ENCODE data around the gene BARD1. TPM values are rescaled to one million over a fixed set of nuclear protein-coding genes. Genes with fewer than 3 reads are reported as not detected.

The BARD1 gene
- total and polyA plus RNA-seq, 2 of the 13 experiments (the other 11 are each of a cell fraction or from before 2014, with no cell fraction given), result 5.3 to 30.4 TPM

GRCh38 chr2:214809751-214810564 is 475 bp upstream of the BARD1 start:
- ChIA-PET CTCF (ENCODE audit: low intra/inter-chr PET ratio, low total read pairs) (no interaction called here), POLR2A (interaction anchor here (1.4 to 1.5 kb wide), 2 partner anchors 44 to 502 kb away, joined by 3 to 4 read pairs; partner anchors contain the start of gene ATIC)
- peak; percentile 96 for DNase-seq (ENCODE audit: low spot score)
- no peaks in the 10 kb centered on the region for H3K9me3 ChIP-seq (ENCODE audit: low read length)
- H3K27me3 ChIP-seq (ENCODE audit: control insufficient read depth in 1 of 2, insufficient read depth in 2 of 2, low read length in 2 of 2), result no peaks in the 10 kb centered on the region
- peaks cover 47% of the 10 kb centered on the region for H3K4me1 ChIP-seq (ENCODE audit: insufficient read depth, low read length)
- intact Hi-C loops (cut with micrococcal nuclease; ENCODE audit: unreplicated experiment), result loop anchor here (1.0 kb wide), 1 partner anchor 44 kb away; no protein-coding TSS in a partner anchor
- H3K36me3 ChIP-seq (replicated peaks in 1 of 2; ENCODE audit: control insufficient read depth in 1 of 2, insufficient read depth in 2 of 2, low read length in 2 of 2), result no peaks in the 10 kb centered on the region
- 8% methylated on average over 22 of the region's 63 CpGs for WGBS (ENCODE audit: low lambda C conversion rate)
- H2AFZ ChIP-seq (ENCODE audit: low read length), result peak overlapping the region; percentile 99
- in situ Hi-C loops (cut with HindIII; ENCODE audit: extremely low pct_ligation_motif_present, low pct_unique_long_range_greater_than_20kb), result loop anchor here (10.0 to 25.0 kb wide), 2 partner anchors 1127 to 1565 kb away; no protein-coding TSS in a partner anchor
- peak overlapping the region; percentile 91 for H3K4me2 ChIP-seq (ENCODE audit: low read depth, low read length)
- peaks cover 34% of the 10 kb centered on the region for H3K79me2 ChIP-seq (ENCODE audit: insufficient read depth, low read length)
- H3K4me3 ChIP-seq (replicated peaks in 1 of 3; ENCODE audit: insufficient read depth in 1 of 3, low read depth in 2 of 3, low read length in 3 of 3), result peak overlapping the region; percentile 90 to 95 (median 93)
- H4K20me1 ChIP-seq (ENCODE audit: insufficient read depth, low read length), result no peaks in the 10 kb centered on the region
- BruUV-seq (replicated peaks), result no TSS peak
- peak overlapping the region; percentile 85 for H3K27ac ChIP-seq (ENCODE audit: extremely low read length, insufficient read depth, low read length)
- peak; percentile 32 for FAIRE-seq
- ATAC-seq, result peak; percentile 94
- peak overlapping the region; percentile 83 for H3K9ac ChIP-seq (ENCODE audit: insufficient read depth, low read depth, low read length)
- no peak for TF ChIP-seq PAWR (CRISPR knock-in tag; IDR thresholded peaks at IDR 0.05; ENCODE audit: borderline replicate concordance)
- no peak for TF ChIP-seq ZNF761 (CRISPR knock-in tag; conservative IDR thresholded peaks at IDR 0.05)
- no peak; the same call in 1 of the 2 replicates for TF ChIP-seq ZXDC (CRISPR knock-in tag; IDR thresholded peaks at IDR 0.05)
- TF ChIP-seq ZSCAN22 (CRISPR knock-in tag; IDR thresholded peaks at IDR 0.05), result no peak
- no peak; the same call in 1 of the 2 replicates for TF ChIP-seq NRL (CRISPR knock-in tag; IDR thresholded peaks at IDR 0.05; ENCODE audit: borderline replicate concordance)
- peak; percentile 53; the same call in 1 of the 2 replicates for TF ChIP-seq HOXA5 (CRISPR knock-in tag; IDR thresholded peaks at IDR 0.05)
- TF ChIP-seq, protein P1, sequence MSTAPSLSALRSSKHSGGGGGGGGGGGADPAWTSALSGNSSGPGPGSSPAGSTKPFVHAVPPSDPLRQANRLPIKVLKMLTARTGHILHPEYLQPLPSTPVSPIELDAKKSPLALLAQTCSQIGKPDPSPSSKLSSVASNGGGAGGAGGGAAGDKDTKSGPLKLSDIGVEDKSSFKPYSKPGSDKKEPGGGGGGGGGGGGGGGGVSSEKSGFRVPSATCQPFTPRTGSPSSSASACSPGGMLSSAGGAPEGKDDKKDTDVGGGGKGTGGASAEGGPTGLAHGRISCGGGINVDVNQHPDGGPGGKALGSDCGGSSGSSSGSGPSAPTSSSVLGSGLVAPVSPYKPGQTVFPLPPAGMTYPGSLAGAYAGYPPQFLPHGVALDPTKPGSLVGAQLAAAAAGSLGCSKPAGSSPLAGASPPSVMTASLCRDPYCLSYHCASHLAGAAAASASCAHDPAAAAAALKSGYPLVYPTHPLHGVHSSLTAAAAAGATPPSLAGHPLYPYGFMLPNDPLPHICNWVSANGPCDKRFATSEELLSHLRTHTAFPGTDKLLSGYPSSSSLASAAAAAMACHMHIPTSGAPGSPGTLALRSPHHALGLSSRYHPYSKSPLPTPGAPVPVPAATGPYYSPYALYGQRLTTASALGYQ (CRISPR knock-in tag; IDR thresholded peaks at IDR 0.05), result peak; percentile 37; the same call in 1 of the 2 replicates
- TF ChIP-seq ARNT (IDR thresholded peaks at IDR 0.05), result no peak
- TF ChIP-seq, protein P2, sequence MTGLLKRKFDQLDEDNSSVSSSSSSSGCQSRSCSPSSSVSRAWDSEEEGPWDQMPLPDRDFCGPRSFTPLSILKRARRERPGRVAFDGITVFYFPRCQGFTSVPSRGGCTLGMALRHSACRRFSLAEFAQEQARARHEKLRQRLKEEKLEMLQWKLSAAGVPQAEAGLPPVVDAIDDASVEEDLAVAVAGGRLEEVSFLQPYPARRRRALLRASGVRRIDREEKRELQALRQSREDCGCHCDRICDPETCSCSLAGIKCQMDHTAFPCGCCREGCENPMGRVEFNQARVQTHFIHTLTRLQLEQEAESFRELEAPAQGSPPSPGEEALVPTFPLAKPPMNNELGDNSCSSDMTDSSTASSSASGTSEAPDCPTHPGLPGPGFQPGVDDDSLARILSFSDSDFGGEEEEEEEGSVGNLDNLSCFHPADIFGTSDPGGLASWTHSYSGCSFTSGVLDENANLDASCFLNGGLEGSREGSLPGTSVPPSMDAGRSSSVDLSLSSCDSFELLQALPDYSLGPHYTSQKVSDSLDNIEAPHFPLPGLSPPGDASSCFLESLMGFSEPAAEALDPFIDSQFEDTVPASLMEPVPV (CRISPR knock-in tag; IDR thresholded peaks at IDR 0.05), result no peak; the same call in 1 of the 2 replicates
- no peak; the same call in 1 of the 2 replicates for TF ChIP-seq ZNF782 (CRISPR knock-in tag; IDR thresholded peaks at IDR 0.05; ENCODE audit: borderline replicate concordance)
- TF ChIP-seq ZNF296 (CRISPR knock-in tag; conservative IDR thresholded peaks at IDR 0.05), result no peak
- TF ChIP-seq ARID5B (CRISPR knock-in tag; IDR thresholded peaks at IDR 0.05), result peak; percentile 77
